RWPE1 (cell line): ENCODE data around the gene MRPL12.
A peak's percentile ranks its signal among the peaks of the same experiment; 100 is the strongest.

ENCODE experiments used
- CTCF ChIA-PET: fragments of 350-600 bp; sonication (Branson Sonifier 250); formaldehyde crosslinking; extraction: SDS; loops from one replicate; lab custom pipeline; 2021; lab: Yijun Ruan, JAX
- POLR2A ChIA-PET: fragments of 400-600 bp; formaldehyde crosslinking; extraction: SDS; loops from one replicate; lab custom pipeline; 2020; ENCODE audit warnings: antibody characterized with exemption; ENCODE audit not compliant: low non-redundant PET; lab: Yijun Ruan, JAX
- DNase-seq: peaks from one replicate; pipeline ENCODE4 v3.0.0; 2012; ENCODE audit warnings: low spot score
- H3K27ac ChIP-seq: fragments of 450-650 bp; 2 replicates; pipeline ENCODE4 v1.5.1; 2017
- TF ChIP-seq, protein P1 (sequence below): fragments of 450-650 bp; conservative IDR thresholded peaks from 2 replicates; pipeline ENCODE4 v1.5.1; 2017; ENCODE audit warnings: low read depth, mild to moderate bottlenecking

MRPL12 gene

DNA sequence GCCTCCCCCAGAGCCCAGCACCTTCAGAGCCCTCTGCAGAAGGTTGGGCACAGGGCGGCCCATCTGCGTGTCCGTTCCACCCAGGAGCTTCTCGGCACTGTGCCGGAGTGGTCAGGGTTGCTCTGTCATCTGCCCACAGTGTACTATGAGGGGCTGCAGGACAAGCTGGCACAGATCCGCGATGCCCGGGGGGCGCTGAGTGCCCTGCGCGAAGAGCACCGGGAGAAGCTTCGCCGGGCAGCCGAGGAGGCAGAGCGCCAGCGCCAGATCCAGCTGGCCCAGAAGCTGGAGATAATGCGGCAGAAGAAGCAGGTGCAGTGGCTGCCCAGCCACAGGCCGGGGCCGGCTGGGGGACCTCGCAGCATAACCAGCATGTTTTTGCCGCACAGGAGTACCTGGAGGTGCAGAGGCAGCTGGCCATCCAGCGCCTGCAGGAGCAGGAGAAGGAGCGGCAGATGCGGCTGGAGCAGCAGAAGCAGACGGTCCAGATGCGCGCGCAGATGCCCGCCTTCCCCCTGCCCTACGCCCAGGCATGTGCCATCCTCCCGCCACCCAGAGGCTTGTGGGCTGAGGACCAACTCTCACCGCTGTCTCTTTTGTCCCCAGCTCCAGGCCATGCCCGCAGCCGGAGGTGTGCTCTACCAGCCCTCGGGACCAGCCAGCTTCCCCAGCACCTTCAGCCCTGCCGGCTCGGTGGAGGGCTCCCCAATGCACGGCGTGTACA, 6.8 kb upstream of the MRPL12 start:
- ChIA-PET CTCF (no interaction called here), POLR2A (interaction anchor here (1.2 kb wide), 1 partner anchor 11 kb away, joined by 3 read pairs; no protein-coding TSS in a partner anchor)
- TF ChIP-seq, protein P1, sequence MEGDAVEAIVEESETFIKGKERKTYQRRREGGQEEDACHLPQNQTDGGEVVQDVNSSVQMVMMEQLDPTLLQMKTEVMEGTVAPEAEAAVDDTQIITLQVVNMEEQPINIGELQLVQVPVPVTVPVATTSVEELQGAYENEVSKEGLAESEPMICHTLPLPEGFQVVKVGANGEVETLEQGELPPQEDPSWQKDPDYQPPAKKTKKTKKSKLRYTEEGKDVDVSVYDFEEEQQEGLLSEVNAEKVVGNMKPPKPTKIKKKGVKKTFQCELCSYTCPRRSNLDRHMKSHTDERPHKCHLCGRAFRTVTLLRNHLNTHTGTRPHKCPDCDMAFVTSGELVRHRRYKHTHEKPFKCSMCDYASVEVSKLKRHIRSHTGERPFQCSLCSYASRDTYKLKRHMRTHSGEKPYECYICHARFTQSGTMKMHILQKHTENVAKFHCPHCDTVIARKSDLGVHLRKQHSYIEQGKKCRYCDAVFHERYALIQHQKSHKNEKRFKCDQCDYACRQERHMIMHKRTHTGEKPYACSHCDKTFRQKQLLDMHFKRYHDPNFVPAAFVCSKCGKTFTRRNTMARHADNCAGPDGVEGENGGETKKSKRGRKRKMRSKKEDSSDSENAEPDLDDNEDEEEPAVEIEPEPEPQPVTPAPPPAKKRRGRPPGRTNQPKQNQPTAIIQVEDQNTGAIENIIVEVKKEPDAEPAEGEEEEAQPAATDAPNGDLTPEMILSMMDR, result no peak
- H3K27ac ChIP-seq, result peak overlapping the region; percentile 55
- no peak for DNase-seq

- CTCF ChIA-PET, result interaction anchor here (0.6 to 0.7 kb wide), 2 partner anchors 62 to 185 kb away, joined by 3 to 4 read pairs; no protein-coding TSS in a partner anchor
- peak overlapping the region; percentile 55 for H3K27ac ChIP-seq
- DNase-seq, result no peak
- POLR2A ChIA-PET, result no interaction called here
- TF ChIP-seq, protein P1, result no peak
Measured at GRCh38 chr17:81697261-81698044, 5.7 kb upstream of the MRPL12 start.

DNA sequence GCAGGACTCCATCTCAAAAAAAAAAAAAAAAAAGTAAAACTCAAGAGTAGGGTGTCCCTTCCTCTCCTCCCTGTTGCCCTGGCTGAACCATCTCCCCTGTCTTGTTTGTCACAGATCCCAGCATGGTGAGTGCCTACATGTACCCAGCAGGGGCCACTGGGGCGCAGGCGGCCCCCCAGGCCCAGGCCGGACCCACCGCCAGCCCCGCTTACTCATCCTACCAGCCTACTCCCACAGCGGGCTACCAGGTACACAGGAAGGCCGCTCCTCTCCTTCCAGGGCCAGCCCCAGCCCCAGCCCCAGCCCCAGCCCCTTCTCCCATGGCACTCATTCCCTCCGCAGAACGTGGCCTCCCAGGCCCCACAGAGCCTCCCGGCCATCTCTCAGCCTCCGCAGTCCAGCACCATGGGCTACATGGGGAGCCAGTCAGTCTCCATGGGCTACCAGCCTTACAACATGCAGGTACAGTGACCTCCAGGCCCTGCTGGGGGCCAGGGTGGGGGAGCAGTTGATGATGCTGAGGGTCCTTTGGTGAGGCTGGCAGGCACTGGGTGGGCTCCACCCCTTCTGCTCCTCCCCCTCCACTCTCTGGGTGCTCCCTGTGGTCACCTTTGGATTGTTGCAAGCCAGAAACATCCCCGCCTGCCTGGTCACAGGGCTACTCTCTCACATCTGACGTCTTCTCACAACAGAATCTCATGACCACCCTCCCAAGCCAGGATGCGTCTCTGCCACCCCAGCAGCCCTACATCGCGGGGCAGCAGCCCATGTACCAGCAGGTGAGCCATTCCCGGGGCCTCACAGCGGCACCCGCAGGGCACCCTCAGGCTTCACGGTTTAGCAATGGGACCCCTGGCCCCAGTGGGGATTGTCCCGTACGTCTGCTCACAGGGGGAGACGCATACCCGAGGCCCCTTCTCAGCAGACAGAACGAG, 2.5 kb upstream of the MRPL12 start:
- ChIA-PET CTCF (interaction anchor here (1.6 kb wide), 1 partner anchor 17 kb away, joined by 6 read pairs; the partner anchor contains the start of genes ARL16 and HGS), POLR2A (no interaction called here)
- DNase-seq, result no peak
- TF ChIP-seq, protein P1, result no peak
- peak overlapping the region; percentile 89 for H3K27ac ChIP-seq

DNA sequence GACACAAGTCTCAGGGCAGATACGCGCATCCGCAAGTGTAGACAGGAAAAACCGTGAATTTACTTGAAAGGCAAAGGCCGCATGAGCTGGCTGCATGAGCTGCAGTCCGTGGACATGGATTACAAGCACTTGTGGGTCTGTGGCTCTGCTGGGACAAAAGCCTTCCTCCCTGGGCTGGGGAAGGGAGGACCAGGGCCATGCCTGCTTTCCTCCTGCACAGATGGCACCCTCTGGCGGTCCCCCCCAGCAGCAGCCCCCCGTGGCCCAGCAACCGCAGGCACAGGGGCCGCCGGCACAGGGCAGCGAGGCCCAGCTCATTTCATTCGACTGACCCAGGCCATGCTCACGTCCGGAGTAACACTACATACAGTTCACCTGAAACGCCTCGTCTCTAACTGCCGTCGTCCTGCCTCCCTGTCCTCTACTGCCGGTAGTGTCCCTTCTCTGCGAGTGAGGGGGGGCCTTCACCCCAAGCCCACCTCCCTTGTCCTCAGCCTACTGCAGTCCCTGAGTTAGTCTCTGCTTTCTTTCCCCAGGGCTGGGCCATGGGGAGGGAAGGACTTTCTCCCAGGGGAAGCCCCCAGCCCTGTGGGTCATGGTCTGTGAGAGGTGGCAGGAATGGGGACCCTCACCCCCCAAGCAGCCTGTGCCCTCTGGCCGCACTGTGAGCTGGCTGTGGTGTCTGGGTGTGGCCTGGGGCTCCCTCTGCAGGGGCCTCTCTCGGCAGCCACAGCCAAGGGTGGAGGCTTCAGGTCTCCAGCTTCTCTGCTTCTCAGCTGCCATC, 1.7 kb upstream of the MRPL12 start:
- peak overlapping the region; percentile 89 for H3K27ac ChIP-seq
- TF ChIP-seq, protein P1, result no peak
- CTCF ChIA-PET, result interaction anchor here (0.9 to 1.6 kb wide), 2 partner anchors 16 to 18 kb away, joined by 3 to 6 read pairs; partner anchors contain the start of genes ARL16 and HGS
- peak; percentile 20 for DNase-seq
- POLR2A ChIA-PET, result interaction anchor here (0.9 kb wide), 1 partner anchor 31 kb away, joined by 4 read pairs; no protein-coding TSS in a partner anchor

- H3K27ac ChIP-seq, result peak overlapping the region; percentile 89
- TF ChIP-seq, protein P1, result no peak
- ChIA-PET POLR2A (interaction anchor here (1.4 kb wide), 1 partner anchor 19 kb away, joined by 6 read pairs; no protein-coding TSS in a partner anchor), CTCF (no interaction called here)
- no peak for DNase-seq
Measured at GRCh38 chr17:81703747-81704654, 834 bp downstream of the MRPL12 start.
